HG03064 (cell line): ENCODE results near the gene TMEM61.
"Not testable (repeated sequence)": the region's sequence is repeated elsewhere in the genome, so short reads cannot be mapped to it uniquely, and the experiment has no call there.

ENCODE experiments used
- ATAC-seq: cut with Tn5 transposase; IDR thresholded peaks from one replicate; pipeline ENCODE4 v1.9.1; 2021; ENCODE audit warnings: low read depth; ENCODE audit not compliant: unreplicated experiment

Gene TMEM61

DNA sequence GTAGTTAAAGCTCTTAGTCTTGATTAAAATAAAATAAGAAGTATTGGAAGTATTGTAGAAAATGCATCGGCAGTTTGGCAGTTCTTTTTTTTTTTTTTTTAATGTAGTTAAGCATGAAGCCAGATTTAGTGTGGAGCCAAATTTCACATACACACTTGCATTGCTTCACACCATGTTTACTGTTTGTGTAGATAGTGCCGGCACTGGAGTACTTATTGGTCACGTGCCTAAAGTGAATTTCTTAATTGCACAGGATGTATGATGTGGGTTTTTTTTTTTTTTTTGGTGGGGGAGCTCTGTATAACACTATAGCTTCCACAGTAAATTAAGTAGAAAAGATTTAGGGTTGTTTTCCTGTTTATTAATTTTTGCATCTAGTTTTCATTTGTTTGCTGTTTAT lies 21.2 kb upstream of the TMEM61 start:
- no peak for ATAC-seq

DNA sequence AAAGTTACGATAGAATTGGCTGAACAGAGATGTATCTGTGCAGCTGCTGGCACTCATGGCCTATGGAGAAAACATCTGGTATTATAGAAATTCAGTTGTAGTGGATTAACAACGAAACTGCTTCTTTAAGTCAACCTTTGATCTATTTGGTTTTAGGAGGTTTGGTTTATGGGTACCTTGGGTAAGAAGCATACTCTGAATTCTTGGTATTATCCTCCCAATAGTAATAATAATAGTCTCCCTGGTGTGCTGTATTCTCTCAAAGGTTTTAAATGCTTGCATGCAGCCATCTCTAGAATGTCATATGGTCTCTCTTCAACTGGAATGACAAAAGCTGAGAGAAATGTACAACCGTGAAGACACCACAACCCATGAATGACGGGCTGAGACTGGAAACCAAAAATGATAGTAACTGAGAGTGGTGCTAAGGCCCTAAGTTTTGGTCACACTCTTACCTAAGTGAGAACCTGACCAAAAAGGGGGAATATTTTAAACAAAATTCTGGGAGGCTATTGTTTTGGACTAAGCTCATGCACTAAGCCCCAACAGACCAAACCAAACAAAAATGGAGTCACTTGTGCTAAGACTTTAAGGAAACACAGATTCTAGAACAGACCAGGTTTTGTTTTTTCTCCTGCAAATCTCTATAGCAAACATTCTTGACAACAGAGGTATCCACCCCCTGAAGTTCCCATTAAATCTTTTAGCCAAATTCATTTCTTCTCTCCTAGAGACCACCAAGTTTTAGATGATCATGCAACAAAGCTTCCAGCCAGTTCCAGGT lies 17.6 kb upstream of the TMEM61 start:
- ATAC-seq, result no peak

DNA sequence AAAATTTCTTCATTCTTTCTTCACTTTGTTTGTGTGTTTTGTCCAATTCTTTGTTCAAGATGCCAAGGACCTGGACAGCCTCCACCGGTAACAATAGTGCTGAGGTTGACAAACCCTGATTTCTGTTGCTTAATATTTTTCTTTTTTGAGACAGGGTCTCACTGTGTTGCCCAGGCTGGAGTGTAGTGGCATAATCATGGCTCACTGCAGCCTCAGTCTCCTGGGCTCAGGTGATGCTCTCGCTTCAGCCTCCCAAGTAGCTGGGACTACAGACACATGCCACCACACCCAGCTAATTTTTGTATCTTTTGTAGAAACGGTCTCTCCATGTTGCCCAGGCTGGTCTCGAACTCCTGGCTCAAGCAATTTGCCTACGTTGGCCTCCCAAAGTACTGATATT lies 16.6 kb upstream of the TMEM61 start:
- not testable (repeated sequence) for ATAC-seq

DNA sequence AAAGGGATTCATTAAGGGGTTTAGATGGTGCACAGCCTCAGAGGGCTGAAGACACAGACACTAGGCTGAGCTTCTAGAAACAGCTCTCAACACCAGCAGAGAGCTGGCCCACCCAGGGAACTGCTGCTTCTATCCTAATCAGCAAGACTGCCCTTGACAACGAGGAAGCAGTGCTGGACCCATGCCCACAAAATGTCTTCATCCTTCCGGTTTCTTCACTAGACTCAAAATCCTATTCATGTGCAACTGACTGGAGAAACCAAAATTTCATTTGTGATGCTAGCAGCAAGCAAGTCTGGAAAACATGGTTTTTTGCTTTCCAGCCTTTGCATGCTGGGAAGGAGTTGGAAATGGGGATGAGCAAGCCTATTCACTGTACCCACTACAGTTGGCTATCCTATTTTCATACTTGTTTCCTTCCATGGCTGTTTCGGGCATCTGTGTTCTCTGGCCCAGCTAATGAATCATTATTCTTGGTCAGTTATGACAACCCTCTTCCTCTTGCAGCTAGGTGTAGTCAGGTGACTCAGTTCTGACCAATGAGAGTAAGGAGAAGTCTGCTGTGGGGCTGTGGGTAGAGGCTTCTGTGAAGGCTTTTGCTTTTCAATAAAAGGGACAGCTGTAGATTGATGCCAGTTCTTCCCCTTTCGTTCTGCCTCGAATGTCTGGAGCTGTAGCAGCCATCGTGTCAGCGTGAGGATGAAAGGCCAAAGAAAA lies 14.6 kb upstream of the TMEM61 start:
- ATAC-seq, result peak; percentile 88

DNA sequence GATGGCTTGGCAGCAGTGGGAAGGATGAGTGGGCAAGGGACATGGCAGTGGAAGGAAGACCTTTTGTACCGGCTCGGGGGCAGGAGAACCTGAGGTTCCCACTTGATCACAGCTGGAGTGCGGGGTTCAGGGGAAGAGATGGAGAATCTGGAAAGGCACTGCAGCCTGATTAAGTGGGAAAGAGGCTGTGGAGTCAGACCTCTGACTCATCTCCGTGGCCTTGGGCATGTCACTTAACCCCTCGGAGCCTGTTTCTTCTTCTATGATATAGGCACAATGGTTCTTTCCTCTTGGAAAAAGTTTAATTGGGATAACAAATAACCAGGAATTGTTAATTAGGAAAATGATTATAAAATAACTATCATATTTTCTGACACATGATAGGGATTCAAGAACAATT lies 13.1 kb upstream of the TMEM61 start:
- ATAC-seq, result no peak

DNA sequence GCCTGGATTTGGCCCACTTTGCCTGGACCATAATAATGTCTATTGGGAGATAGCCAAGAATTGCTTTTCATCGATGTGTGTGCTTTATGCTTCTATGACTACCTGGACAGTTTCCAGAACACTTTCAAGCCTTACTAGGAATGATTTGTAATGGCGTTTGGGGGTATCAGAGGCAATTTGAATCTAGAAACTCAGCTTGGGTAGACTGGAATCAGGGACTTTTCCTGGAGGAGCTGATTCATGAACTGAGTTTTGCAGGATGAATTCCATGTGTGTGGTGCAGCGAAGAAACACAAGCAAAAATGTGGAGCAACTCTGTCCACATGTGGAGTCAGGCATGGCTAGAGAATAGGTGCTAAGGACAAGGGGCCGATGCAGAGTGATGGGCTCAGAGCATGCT lies 11.9 kb upstream of the TMEM61 start:
- ATAC-seq, result no peak

DNA sequence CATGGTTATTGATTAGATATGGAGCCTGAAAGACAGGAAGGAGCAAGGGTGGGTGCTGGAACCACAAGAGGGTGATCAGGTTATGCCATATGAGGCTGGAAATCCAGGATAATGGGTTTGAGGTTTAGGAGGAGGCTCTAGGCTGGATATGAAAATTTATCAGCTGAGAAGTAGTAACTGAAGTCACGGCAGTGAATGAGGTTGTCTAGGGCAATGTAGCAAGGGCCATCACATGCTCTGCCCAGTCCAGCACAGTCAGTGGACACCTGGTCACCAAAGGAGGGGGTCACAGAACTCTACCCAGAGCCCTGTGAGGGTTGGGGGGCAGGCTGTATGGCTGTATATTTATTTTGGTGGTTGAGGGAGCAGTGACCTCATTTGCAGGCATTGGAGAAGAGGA lies 10.5 kb upstream of the TMEM61 start:
- no peak for ATAC-seq

DNA sequence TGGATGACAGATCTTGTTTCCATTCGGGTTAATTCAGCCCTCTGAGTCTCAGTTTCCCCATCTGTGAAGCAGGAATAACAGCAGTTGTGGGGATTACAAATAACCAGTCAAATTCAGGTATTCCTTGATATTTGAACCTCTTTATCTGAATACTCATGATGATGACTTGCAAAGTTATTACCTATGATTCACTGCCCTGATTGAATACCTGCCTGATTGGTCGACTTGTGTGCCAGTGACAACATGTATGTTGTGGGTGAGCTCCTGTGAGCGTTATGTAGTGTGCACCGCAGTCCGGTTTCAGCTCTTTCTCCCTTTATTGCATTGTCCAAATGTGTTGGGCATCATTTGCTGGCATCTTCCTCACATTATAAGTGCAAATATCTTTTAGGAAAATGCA lies 9.5 kb upstream of the TMEM61 start:
- peak; percentile 8 for ATAC-seq

DNA sequence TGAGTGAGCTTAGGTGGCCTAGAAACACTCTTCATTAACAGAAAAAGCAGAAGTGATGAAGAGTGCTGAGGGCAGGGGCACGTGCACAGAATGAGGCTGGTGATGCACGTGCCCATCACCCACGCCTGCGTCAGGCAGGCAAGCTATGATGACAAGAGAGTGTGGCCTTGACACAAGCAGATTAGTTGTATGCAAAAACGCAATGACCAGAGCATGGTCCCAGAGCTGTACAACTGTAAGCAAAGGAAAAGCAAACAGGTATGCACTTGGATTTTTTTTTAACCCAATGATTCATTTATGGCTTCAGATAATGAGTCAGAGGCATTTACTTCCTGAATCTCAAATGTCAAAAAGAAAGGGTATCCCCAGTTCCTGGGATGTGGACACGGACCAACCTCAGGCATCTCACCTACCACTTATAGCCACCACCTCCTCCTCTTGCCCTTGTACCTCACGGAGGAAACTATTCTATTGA lies 9.1 kb upstream of the TMEM61 start:
- ATAC-seq, result peak; percentile 76

DNA sequence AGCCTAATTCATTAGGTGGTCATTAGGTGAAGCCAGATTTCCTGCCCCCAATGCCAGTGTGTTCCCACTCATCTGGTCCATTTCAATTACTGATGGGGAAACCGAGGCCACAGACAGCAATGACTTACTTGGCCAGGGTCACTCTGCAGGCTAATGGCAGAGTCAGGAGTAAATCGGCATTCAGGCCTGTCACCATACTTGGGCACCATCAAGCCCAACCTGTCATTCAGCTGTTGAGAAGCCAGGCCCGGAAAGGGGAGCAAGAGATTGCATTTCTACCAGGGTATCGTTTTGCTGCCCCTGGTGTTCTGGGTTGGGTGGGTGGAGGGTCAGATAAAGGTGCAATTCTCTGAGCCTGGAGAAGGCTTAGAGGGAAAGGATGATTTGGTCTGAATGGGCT lies 8.0 kb upstream of the TMEM61 start:
- ATAC-seq, result no peak

DNA sequence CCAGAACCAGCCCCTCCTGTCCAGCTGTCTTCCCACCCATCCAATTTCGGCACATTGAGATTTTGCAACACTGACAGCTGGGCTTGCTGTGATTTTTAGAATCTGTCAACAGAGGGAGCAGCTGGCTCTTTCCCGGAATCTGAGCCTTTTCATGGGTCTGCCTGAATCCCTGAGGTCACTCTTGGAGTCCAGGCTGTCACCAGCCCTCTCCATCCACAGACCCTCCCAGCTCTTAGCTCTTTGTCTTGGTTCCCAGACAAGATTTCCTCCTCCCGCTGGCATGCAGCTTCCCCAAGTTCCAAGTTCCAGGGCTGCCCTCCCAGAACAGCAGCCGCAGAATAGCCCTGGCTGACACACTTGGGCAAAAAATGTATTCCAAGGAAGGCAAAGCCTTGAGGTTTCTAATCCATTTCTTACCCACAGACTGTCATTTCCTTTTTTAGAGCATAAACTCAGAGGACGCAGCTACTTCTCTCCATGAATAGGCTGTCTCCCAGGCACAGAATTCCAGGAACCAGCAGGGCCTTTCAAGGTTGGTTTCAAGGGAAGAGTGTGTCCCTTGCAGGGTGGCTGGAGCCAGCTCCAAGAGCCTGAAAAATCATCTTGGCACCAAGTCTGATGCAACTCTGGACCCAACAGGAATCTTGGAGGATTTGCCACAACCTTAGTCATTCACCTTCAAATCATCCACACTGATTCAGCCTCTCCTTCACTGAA lies 7.1 kb upstream of the TMEM61 start:
- no peak for ATAC-seq

DNA sequence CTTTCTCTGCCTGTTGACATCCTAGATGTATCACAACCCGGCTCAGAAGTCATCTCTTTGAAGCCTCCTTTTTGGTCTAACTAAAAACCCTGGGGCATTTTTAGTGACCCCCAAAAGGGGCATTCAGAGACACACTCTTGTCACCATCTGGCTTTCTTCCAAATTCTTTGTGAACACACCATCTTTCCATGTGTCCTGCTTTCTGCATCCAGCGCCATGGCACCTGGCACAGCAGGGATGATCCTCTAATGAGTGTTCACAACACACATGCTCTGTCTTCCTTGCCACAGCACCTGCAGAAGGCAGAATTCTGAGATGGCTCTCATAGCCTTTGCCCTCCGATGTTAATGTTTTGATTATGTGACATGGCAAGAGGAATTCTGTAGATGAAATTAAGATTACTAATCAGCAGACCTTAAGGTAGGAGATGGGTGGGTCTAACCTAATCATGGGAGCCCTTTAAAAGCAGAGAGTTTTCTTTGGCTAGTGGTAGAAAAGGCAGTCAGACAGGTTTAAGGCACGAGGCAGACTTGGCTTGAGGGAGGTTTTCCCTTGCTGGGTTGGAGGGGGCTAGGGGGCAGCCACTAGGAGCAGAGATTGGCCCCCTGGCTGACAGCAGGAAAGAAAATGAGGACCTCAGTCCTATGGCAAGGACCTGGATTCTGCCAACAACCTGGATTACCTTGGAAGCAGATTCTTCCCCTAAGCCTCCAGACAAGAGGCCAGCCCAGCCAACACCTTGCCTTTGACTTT lies 4.9 kb upstream of the TMEM61 start:
- ATAC-seq, result no peak

DNA sequence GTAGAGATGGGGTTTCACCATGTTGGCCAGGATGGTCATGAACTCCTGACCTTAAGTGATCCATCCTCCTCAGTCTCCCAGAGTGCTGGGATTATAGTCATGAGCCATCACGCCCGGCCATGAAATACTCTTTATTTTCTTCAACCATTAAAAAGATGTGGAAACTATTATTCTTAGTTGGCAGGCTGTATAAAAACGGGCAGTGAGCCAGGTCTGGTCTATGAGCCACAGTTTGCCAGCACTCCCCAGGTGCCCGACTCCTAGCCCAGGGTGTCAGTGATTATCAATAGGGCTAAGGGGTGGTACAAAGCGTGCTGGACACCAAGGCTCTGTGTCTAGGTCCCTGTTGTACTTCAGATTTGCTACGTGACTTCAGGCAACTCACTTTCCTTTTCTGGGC lies 3.7 kb upstream of the TMEM61 start:
- ATAC-seq, result no peak

DNA sequence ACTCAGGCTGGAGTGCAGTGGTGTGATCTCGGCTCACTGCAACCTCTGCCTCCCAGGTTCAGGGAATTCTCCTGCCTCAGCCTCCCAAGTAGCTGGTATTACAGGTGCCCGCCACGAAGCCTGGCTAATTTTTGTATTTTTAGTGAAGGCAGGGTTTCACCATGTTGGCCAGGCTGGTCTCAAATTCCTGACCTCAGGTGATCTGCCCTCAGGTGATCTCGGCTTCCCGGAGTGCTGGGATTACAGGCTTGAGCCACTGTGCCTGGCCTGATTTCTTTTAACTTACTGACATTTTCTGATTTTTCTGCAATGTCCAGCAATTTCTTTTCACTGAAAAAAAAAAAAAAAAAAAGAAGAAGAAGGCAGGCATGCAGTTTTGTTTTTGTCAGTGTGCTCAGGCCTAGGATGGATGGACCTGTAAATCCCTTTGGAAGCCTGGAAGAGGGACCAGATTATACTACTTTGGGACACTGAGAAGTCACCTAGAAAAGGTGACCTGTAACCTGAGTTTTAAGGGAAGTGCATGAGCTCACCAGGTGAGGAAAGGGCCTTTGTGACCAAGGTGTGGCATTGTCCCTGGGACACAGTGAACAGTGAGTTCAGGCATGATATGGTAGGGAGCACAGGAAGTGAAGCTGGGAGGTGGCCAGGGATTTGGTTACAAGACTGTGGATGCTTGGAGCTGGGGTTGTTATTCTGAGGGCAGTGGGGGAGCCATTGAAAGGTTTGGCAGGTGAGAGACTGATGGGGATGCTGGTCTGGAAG lies 2.7 kb upstream of the TMEM61 start:
- ATAC-seq, result no peak

DNA sequence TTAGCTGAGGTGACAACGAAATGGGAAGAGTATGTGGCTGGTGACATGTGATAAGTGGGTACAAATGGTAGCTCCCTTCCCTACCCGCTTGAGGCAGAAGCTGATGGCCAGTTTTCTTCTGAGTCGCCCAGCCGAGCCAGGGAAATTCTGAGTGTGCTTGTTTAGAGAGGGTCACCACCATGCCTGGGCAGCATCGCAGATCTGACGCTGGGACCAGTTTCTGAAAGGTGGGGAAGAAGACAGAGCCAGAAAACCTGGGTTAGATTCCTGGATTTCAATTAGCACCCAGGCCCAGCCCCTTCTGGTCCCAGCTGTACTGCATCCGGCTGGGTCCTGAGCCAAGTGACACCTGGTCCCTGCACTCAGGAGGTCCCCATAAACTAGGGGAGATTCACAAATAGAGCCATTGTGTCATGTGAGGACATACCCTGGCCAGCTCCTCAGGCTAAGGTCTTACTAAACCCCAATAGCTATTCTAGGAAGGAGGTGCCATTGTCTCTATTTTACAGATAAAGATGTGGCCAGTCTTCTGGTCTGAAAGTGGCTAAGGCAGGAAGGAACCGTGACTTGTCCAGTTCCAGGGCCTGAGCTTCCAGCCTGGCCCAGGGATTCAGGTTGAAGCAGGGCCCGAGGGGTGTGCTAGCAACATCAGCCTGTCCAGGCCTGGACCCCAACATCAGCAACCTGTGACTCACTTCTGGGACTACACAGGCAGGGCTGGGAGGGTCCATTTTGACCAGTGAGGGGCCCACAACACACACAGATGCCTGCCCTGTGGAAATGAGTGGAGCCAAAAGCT lies 1.7 kb upstream of the TMEM61 start:
- no peak for ATAC-seq

DNA sequence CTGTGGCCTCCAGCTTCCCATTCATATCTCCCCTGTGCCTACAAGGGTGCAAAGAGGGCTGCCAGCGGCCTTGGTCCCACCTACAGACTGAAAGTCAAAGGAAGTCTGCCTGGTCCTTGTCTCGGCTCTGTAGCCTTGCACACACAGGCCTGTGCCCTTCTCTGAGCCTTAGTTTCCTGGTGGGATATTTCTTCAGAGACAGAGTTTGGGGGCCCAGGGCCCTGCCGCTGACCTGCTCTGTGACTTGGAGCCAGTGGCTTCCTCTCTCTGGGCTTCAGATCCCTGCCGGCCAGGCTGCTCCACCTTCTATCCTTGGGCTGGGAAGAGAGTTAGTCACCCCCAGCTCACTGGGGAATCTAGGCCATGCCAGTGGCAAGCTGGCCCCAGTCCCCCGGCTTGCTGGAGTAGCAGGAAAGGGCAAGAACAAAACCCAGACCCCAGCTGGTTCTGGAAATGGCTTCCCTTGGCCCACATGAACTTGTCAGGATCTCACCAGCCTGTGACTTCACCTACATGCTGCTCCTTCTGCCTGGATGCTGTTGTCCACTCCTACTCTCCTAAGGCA lies 1.0 kb upstream of the TMEM61 start:
- no peak for ATAC-seq

DNA sequence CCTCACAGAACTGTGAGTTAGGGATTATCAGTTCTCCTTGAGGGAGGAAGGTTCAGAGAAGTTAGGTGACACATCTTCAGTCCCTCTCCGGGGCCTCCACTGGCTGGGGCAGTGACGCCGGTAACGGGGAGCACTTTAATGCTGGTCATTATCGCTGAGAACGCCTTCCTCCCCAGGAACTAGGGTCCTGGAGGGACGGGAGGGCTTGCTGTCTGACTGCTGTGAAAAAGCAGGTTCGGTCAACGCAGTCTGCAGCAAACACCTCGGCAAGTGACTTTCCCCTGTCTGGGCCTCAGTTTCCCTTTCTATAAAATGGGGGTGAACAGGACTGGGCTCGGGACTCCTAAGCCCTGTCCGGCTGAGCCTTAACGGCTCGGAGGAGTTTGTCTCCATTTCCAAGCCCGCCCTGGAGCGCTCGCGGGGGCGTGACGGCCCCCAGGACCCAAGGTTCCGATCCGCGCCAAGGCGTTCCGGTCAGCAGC lies 341 bp upstream of the TMEM61 start:
- ATAC-seq, result no peak

DNA sequence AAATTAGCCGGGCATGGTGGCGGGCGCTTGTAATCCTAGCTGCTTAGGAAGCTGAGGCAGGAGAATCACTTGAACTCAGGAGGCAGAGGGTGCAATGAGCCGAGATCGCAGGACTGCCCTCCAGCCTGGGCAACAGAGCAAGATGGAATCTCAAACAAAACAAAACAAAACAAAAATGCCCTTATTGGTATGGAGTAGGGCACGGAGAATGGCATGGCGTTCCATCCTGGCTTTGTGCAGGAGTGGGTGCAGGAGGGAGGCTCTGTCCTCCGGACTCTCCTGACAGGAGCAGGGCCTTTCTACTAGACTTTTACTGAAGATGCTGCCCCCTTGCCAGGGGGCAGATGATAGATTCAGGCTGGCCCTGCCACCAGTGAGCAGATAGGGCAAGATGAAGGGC lies 1.0 kb downstream of the TMEM61 start:
- no peak for ATAC-seq

DNA sequence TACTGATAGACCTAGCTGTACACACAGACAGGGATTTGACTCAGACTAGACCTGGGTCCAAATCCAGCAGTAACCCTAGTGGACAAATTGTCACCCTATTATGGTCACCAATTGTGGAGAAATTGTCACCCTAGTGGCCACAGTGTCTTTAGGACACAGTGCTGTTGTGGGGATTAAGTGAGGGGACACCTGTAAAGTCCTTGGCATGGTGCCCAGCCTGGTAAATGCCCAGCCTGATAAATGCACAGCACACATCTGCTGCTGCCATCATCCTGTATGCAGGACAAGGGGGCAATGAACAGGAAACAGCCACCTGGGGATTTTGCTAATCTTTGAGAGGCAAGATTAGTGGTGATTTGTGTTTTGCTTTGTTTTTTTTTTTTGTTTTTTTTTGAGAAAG lies 2.3 kb downstream of the TMEM61 start:
- no peak for ATAC-seq
